H1 (cell line): ENCODE results near the gene COX10. TPM values are rescaled to one million over a fixed set of nuclear protein-coding genes. Genes with fewer than 3 reads are reported as not detected.

Source experiments
- SIN3A ChIP-seq, 2 experiments: IDR thresholded peaks in 1 of 2; conservative IDR thresholded peaks in 1 of 2; 2 replicates each; pipeline ENCODE4 v1.6.1; 2011 to 2012; ENCODE audit warnings: low read length in 2 of 2, improper control_type of control experiment in 1 of 2, low read depth in 1 of 2, mild to moderate bottlenecking in 1 of 2
- polyA plus RNA-seq, 7 experiments: library from polyadenylated mRNA; depleted of rRNA in 3 of 7; stranded (reverse) in 5 of 7; unstranded in 2 of 7; fragments of >200 nt in 5 of 7; fragments of 200-250 nt in 2 of 7; gene quantifications; 1 replicate in 5 of 7; 2 replicates in 1 of 7; 4 replicates in 1 of 7; pipeline versions ENCODE4 v1.2.1 to v1.2.3, GENCODE V29; 2011 to 2013; ENCODE audit warnings: missing spikeins in 2 of 7, mixed read lengths in 2 of 7
- total RNA-seq: library from RNA; stranded (reverse); fragmentation: NEBNext Ultra II Directional; extraction: Animal tissue kit (Norgen Biotek cat#: 25700); gene quantifications from 2 replicates; pipeline ENCODE4 v1.2.1, GENCODE V29; 2021

COX10 gene
- total and polyA plus RNA-seq, 2 of the 8 experiments (the other 6 are each of a cell fraction or from before 2014, with no cell fraction given) = 18.0 to 23.0 TPM

DNA sequence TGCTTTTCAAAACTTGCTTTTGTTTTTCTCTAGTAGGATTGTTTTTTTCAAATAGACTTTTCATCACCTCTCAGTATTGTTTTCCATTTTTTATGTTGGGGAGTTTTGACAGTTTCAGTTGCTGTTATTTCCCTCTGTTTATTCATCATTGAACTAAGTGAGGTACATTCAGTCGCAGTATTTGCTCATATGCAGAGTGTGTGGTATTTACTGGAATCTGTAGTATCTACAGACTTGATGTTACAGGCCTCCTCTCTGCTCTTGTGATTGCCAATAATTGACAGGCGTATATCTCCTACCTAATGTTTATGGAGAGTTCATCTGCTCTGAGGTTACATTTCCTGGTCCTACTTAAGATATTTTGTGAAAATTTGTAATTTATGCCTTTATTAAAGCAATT, 49.6 kb downstream of the COX10 start (continued):
- TF ChIP-seq SIN3A (conservative IDR thresholded peaks at IDR 0.05 in 1 of 2, IDR thresholded peaks at IDR 0.05 in 1 of 2; ENCODE audit: low read depth in 1 of 2, low read length in 2 of 2) = no peak
- TF ChIP-seq, all 59 proteins: peak for 0
